GM20000 (cell line): ENCODE measurements around the gene STRIP1.

Experiments used
- DNase-seq: peaks from one replicate; pipeline ENCODE4 v3.0.0; 2012; ENCODE audit warnings: low spot score
- CTCF ChIP-seq: IDR thresholded peaks from 2 replicates; pipeline ENCODE4 v1.5.1; 2012; ENCODE audit warnings: mild to moderate bottlenecking, control low read depth; ENCODE audit errors: extremely low read depth, missing control alignments

Gene STRIP1

GRCh38 chr1:110065841-110066240 is 31.4 kb downstream of the STRIP1 start:
- no peak for DNase-seq
- no peak for TF ChIP-seq CTCF

GRCh38 chr1:110067479-110067892 is 33.1 kb downstream of the STRIP1 start:
- DNase-seq, result no peak
- TF ChIP-seq CTCF, result no peak

GRCh38 chr1:110067893-110068645 is 33.6 kb downstream of the STRIP1 start:
- TF ChIP-seq CTCF, result no peak
- peak; percentile 51 for DNase-seq

- DNase-seq, result peak; percentile 67
- TF ChIP-seq CTCF, result no peak
Observed at GRCh38 chr1:110068646-110069403, 34.4 kb downstream of the STRIP1 start.

GRCh38 chr1:110069404-110070281 is 35.2 kb downstream of the STRIP1 start:
- DNase-seq, result peak; percentile 58
- no peak for TF ChIP-seq CTCF

- DNase-seq, result no peak
- no peak for TF ChIP-seq CTCF
Observed at GRCh38 chr1:110070282-110070669, 35.9 kb downstream of the STRIP1 start.
